NT2/D1 (cell line): Measurements from ENCODE around the gene PRKCH.

Experiments
- SUZ12 ChIP-seq: IDR thresholded peaks from 2 replicates; pipeline ENCODE4 v1.6.1; 2011; ENCODE audit not compliant: insufficient read length, insufficient read depth; ENCODE audit errors: extremely low read depth
- YY1 ChIP-seq: IDR thresholded peaks from 2 replicates; pipeline ENCODE4 v1.6.1; 2011; ENCODE audit not compliant: insufficient read length, insufficient read depth
- ZNF274 ChIP-seq: IDR thresholded peaks from 2 replicates; pipeline ENCODE4 v1.6.1; 2011; ENCODE audit warnings: mild to moderate bottlenecking, low read depth, low read length

- TF ChIP-seq ZNF274 = no peak
- no peak for TF ChIP-seq SUZ12
- TF ChIP-seq YY1 = no peak
Measured at GRCh38 chr14:61498811-61499210, 177.4 kb downstream of the PRKCH start.
